GM12875 (cell line): Measurements from ENCODE around the gene SUCNR1.

ENCODE experiments used
- H3K4me3 ChIP-seq: one replicate; pipeline ENCODE4 v1.5.1; 2011; ENCODE audit warnings: low read depth, low read length, control low read depth
- CTCF ChIP-seq: IDR thresholded peaks from 2 replicates; pipeline ENCODE4 v1.5.1; 2011; ENCODE audit warnings: low read depth, mild to moderate bottlenecking, control low read depth, inconsistent platforms, low read length, moderate library complexity, borderline replicate concordance; ENCODE audit not compliant: insufficient read depth

SUCNR1 gene

GRCh38 chr3:151859905-151860304, 13.5 kb upstream of the SUCNR1 start:
- no peak for TF ChIP-seq CTCF
- H3K4me3 ChIP-seq, result no peak overlapping the region

GRCh38 chr3:151863611-151864010, 9.8 kb upstream of the SUCNR1 start:
- no peak for TF ChIP-seq CTCF
- no peak overlapping the region for H3K4me3 ChIP-seq

- TF ChIP-seq CTCF, result no peak
- H3K4me3 ChIP-seq, result no peak overlapping the region
Observed at GRCh38 chr3:151864423-151865101, 8.9 kb upstream of the SUCNR1 start.

DNA sequence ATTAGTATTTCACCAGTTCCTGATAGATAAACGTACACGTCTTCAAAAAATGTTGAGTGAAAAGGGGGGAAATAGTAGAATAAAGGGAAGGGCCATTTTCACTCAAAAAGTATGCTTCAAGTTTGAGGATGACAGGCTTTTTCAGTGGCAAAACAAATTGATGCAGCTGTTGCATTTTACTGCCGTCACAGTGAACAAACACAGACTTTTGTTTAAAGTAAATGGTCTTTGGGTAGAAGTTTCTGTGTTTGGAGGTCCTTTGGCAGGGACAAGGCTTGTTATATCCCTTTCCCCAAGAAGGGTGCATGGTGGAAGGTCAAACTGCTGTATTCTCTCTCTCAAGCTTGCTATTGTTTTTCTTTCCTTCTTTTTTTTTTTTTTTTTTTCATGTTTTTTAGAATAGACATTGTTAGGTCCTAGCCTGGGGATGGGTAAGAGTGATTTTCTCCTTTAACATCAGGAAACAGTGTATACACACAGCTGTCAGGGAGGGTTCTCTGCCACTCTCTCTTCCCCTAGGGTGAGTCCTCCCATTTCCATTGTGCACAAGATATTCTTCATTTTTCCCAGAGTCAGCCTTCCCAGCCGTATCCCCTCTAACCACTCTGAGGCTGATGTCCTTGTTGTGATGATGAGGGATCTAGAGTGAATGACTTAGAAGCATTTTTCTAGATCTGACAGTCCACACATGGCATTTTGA, 6.6 kb upstream of the SUCNR1 start:
- H3K4me3 ChIP-seq, result no peak overlapping the region
- TF ChIP-seq CTCF, result no peak

GRCh38 chr3:151867666-151868065, 5.8 kb upstream of the SUCNR1 start:
- no peak for TF ChIP-seq CTCF

DNA sequence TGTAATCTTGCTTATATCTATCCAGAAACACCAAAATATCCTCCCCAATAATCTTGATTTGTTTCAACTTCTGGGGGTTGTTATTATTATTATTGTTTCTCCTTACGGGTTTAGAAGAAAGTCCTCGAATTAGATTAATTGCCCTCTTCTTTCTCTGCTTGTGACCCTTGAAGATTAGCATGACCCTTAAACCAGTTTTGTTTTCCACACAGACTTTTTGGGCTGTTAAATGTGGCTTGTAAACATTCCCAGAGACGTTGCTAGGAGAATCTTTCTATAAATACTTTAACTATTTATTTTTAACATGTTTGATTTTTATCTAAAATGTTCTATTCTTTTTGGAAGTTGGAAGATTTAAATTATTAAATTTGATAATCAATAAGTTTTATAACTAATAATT, 4.3 kb upstream of the SUCNR1 start:
- no peak for TF ChIP-seq CTCF

More at GRCh38 chr3:151867666-151868065, 5.8 kb upstream of the SUCNR1 start:
- H3K4me3 ChIP-seq, result no peak overlapping the region

More for the DNA sequence above, 4.3 kb upstream of the SUCNR1 start:
- no peak overlapping the region for H3K4me3 ChIP-seq
